PC-9 (cell line): ENCODE results near the gene KIAA0753. TPM values are rescaled to one million over a fixed set of nuclear protein-coding genes. Genes with fewer than 3 reads are reported as not detected.

Source experiments
- BruUV-seq: library from RNA; stranded (reverse); fragments of 400-500 nt; replicated peaks from 2 replicates; lab custom pipeline; 2021; lab: Mats Ljungman, UMichigan
- CTCF ChIA-PET: fragments of 300-600 bp; sonication (Branson Sonifier 250); formaldehyde crosslinking; loops from one replicate; lab custom pipeline; 2022; ENCODE audit warnings: antibody characterized with exemption; lab: Charles Lee
- POLR2A ChIA-PET: fragments of 300-600 bp; sonication (Branson Sonifier 250); formaldehyde crosslinking; loops from one replicate; lab custom pipeline; 2022; ENCODE audit warnings: antibody characterized with exemption; ENCODE audit not compliant: unreplicated experiment; lab: Charles Lee
- DNase-seq, 2 experiments: peaks; one replicate each; pipeline versions ENCODE4 v3.0.0 to v3.0.0-alpha.2; 2015 to 2022; ENCODE audit warnings: mixed read lengths in 1 of 2
- H2AFZ ChIP-seq: fragments of 200-600 bp; sonication (generic); 2 replicates; pipeline ENCODE4 v1.8.1; 2017; ENCODE audit warnings: antibody characterized with exemption
- H3F3A ChIP-seq: fragments of 200-600 bp; sonication (generic); 2 replicates; pipeline ENCODE4 v1.8.1; 2017; ENCODE audit warnings: antibody characterized with exemption, mild to moderate bottlenecking, low read depth; ENCODE audit not compliant: insufficient read depth
- H3K27ac ChIP-seq: fragments of 200-600 bp; sonication (generic); 2 replicates; pipeline ENCODE4 v1.6.1; 2016; ENCODE audit warnings: mixed run types
- H3K27me3 ChIP-seq: fragments of 200-600 bp; sonication (generic); 2 replicates; pipeline ENCODE4 v1.6.1; 2016; ENCODE audit warnings: low read depth, mixed run types; ENCODE audit not compliant: insufficient read depth
- H3K36me3 ChIP-seq: fragments of 200-600 bp; sonication (generic); 2 replicates; pipeline ENCODE4 v1.6.1; 2016; ENCODE audit warnings: low read depth, mixed run types
- H3K4me1 ChIP-seq: fragments of 200-600 bp; sonication (generic); replicated peaks from 2 replicates; pipeline ENCODE4 v1.6.1; 2016; ENCODE audit warnings: mixed run types; ENCODE audit not compliant: insufficient read depth
- H3K4me2 ChIP-seq: fragments of 200-600 bp; sonication (generic); 2 replicates; pipeline ENCODE4 v1.6.1; 2017; ENCODE audit warnings: mixed run types
- H3K4me3 ChIP-seq: fragments of 200-600 bp; sonication (generic); 2 replicates; pipeline ENCODE4 v1.6.1; 2016; ENCODE audit warnings: mixed run types
- H3K79me2 ChIP-seq: fragments of 200-600 bp; sonication (generic); 2 replicates; pipeline ENCODE4 v1.6.1; 2017; ENCODE audit warnings: low read depth, mixed run types
- H3K9me2 ChIP-seq: fragments of 200-600 bp; sonication (generic); 2 replicates; pipeline ENCODE4 v1.8.1; 2017; ENCODE audit warnings: mild to moderate bottlenecking; ENCODE audit not compliant: insufficient read depth
- H3K9me3 ChIP-seq: fragments of 200-600 bp; sonication (generic); 2 replicates; pipeline ENCODE4 v1.8.1; 2016; ENCODE audit warnings: low read depth; ENCODE audit not compliant: insufficient read depth
- H4K20me1 ChIP-seq: fragments of 200-600 bp; sonication (generic); 2 replicates; pipeline ENCODE4 v1.8.1; 2017; ENCODE audit not compliant: insufficient read depth
- CTCF ChIP-seq: fragments of 200-600 bp; sonication (generic); conservative IDR thresholded peaks from 2 replicates; pipeline ENCODE4 v1.6.1; 2017; ENCODE audit warnings: mixed run types, antibody characterized with exemption, mild to moderate bottlenecking, moderate library complexity
- EZH2 ChIP-seq: fragments of 200-600 bp; sonication (generic); IDR thresholded peaks from 2 replicates; pipeline ENCODE4 v1.8.0; 2017; ENCODE audit warnings: antibody characterized with exemption, low read depth
- intact Hi-C: fragments of 100-400 bp; cut with micrococcal nuclease; formaldehyde crosslinking; loops from one replicate; pipeline ENCODE4 v1.10.0; 2022; ENCODE audit not compliant: unreplicated experiment
- total RNA-seq: library from RNA; stranded (reverse); gene quantifications from 2 replicates; pipeline ENCODE4 v1.2.3, GENCODE V29; 2021

KIAA0753 gene
- total RNA-seq, 1 experiment from 2014 or later, result 47.0 TPM

- Histone ChIP-seq H4K20me1 (no peaks in the 10 kb centered on the region), H3K9me3 (no peaks in the 10 kb centered on the region), H3K4me2 (no peak overlapping the region), H3K9me2 (no peaks in the 10 kb centered on the region), H3F3A (no peaks in the 10 kb centered on the region), H3K27ac (no peak overlapping the region), H3K4me3 (no peak overlapping the region), H3K36me3 (no peaks in the 10 kb centered on the region), H2AFZ (no peak overlapping the region), H3K4me1 (no peaks in the 10 kb centered on the region), H3K27me3 (no peaks in the 10 kb centered on the region), H3K79me2 (no peaks in the 10 kb centered on the region)
- DNase-seq, result peak in 1 of 2 experiments; percentile 31
- ChIA-PET POLR2A (no interaction called here), CTCF (no interaction called here)
- BruUV-seq, result no TSS peak
- intact Hi-C loops, result no loop called here
- TF ChIP-seq CTCF (no peak), EZH2 (no peak)
These were observed 42.7 kb upstream of the KIAA0753 start for GRCh38 chr17:6683081-6683684.

GRCh38 chr17:6682339-6682738 lies 41.8 kb upstream of the KIAA0753 start:
- Histone ChIP-seq H3K4me2 (no peak overlapping the region), H2AFZ (no peak overlapping the region), H3K4me1 (no peaks in the 10 kb centered on the region), H3K4me3 (no peak overlapping the region), H3K9me3 (no peaks in the 10 kb centered on the region), H3K27ac (no peak overlapping the region), H3K27me3 (no peaks in the 10 kb centered on the region), H3F3A (no peaks in the 10 kb centered on the region), H4K20me1 (no peaks in the 10 kb centered on the region), H3K9me2 (no peaks in the 10 kb centered on the region), H3K36me3 (no peaks in the 10 kb centered on the region), H3K79me2 (no peaks in the 10 kb centered on the region)
- TF ChIP-seq EZH2 (no peak), CTCF (no peak)
- POLR2A ChIA-PET, result no interaction called here
- intact Hi-C loops, result no loop called here
- BruUV-seq, result no TSS peak
- CTCF ChIA-PET, result interaction anchor here (0.6 kb wide), 1 partner anchor 501 kb away, joined by 3 read pairs; no protein-coding TSS in a partner anchor
- no peak for DNase-seq

- no peak overlapping the region for H3K27ac ChIP-seq
- CTCF ChIA-PET, result no interaction called here
- TF ChIP-seq CTCF, result no peak
- TF ChIP-seq EZH2, result no peak
These were observed 41.2 kb upstream of the KIAA0753 start for GRCh38 chr17:6681671-6682070.

More at GRCh38 chr17:6681671-6682070, 41.2 kb upstream of the KIAA0753 start:
- no peaks in the 10 kb centered on the region for H3K4me1 ChIP-seq
- no peaks in the 10 kb centered on the region for H3K36me3 ChIP-seq
- no peaks in the 10 kb centered on the region for H3K27me3 ChIP-seq
- H3F3A ChIP-seq, result no peaks in the 10 kb centered on the region
- BruUV-seq, result no TSS peak
- H3K4me2 ChIP-seq, result no peak overlapping the region
- no peaks in the 10 kb centered on the region for H3K9me2 ChIP-seq
- POLR2A ChIA-PET, result no interaction called here
- intact Hi-C loops, result no loop called here
- no peak overlapping the region for H2AFZ ChIP-seq
- no peaks in the 10 kb centered on the region for H3K9me3 ChIP-seq
- H4K20me1 ChIP-seq, result no peaks in the 10 kb centered on the region
- H3K79me2 ChIP-seq, result no peaks in the 10 kb centered on the region
- DNase-seq, result peak in 1 of 2 experiments; percentile 29
- H3K4me3 ChIP-seq, result no peak overlapping the region
